Endodermal cell (in vitro differentiated cells): ENCODE results near the gene FBXO21. TPM values are rescaled to one million over a fixed set of nuclear protein-coding genes. Genes with fewer than 3 reads are reported as not detected.
A peak's percentile ranks its signal among the peaks of the same experiment; 100 is the strongest.

Experiments
- DNase-seq: peaks from one replicate; pipeline ENCODE4 v3.0.0-alpha.2; 2017
- H3K27ac ChIP-seq: 2 replicates; pipeline ENCODE4 v1.5.1; 2013; ENCODE audit warnings: mild to moderate bottlenecking, low read depth, low read length, moderate library complexity
- H3K27me3 ChIP-seq: 2 replicates; pipeline ENCODE4 v1.6.1; 2013; ENCODE audit warnings: mild to moderate bottlenecking, low read length, moderate library complexity; ENCODE audit not compliant: insufficient read depth, control insufficient read depth, poor library complexity, severe bottlenecking
- H3K36me3 ChIP-seq: 2 replicates; pipeline ENCODE4 v1.7.0; 2013; ENCODE audit warnings: mild to moderate bottlenecking, low read length, moderate library complexity; ENCODE audit not compliant: control insufficient read depth, insufficient read depth
- H3K4me1 ChIP-seq: one replicate; pipeline ENCODE4 v1.7.0; 2013; ENCODE audit warnings: low read length; ENCODE audit not compliant: control insufficient read depth, insufficient read depth
- H3K4me3 ChIP-seq: 2 replicates; pipeline ENCODE4 v1.5.1; 2013; ENCODE audit warnings: mild to moderate bottlenecking, low read length, moderate library complexity
- H3K9ac ChIP-seq: 2 replicates; pipeline ENCODE4 v1.6.1; 2013; ENCODE audit warnings: mild to moderate bottlenecking, low read length, moderate library complexity; ENCODE audit not compliant: poor library complexity, severe bottlenecking; ENCODE audit errors: extremely low read depth
- H3K9me3 ChIP-seq: 2 replicates; pipeline ENCODE4 v1.6.1; 2013; ENCODE audit warnings: mild to moderate bottlenecking, low read length, moderate library complexity; ENCODE audit not compliant: control insufficient read depth
- H3K27ac Mint-ChIP-seq: 2 replicates; pipeline ENCODE4 v1.8.0; 2020; ENCODE audit warnings: mixed read lengths
- H3K27me3 Mint-ChIP-seq: 2 replicates; pipeline ENCODE4 v1.8.0; 2021; ENCODE audit warnings: mild to moderate bottlenecking, mixed read lengths; ENCODE audit not compliant: insufficient read depth
- H3K36me3 Mint-ChIP-seq: 2 replicates; pipeline ENCODE4 v1.8.0; 2020; ENCODE audit warnings: low read depth, mixed read lengths
- H3K4me1 Mint-ChIP-seq: 2 replicates; pipeline ENCODE4 v1.8.0; 2020; ENCODE audit warnings: mixed read lengths
- H3K4me3 Mint-ChIP-seq: 2 replicates; pipeline ENCODE4 v1.8.0; 2020; ENCODE audit warnings: mild to moderate bottlenecking, moderate library complexity, mixed read lengths
- H3K9me3 Mint-ChIP-seq: 2 replicates; pipeline ENCODE4 v1.8.0; 2020; ENCODE audit warnings: mild to moderate bottlenecking, mixed read lengths
- WGBS, 2 experiments: methylation state at CpG; one replicate each; pipeline versions ENCODE4 v1.1.5 to v1.1.7; 2013; ENCODE audit warnings: missing lambda C conversion rate in 2 of 2, mixed read lengths in 1 of 2; ENCODE audit not compliant: insufficient coverage in 1 of 2, insufficient read length in 1 of 2; 5-methylcytosine and 5-hydroxymethylcytosine counted together
- total RNA-seq, 2 donors: library from RNA; stranded (reverse); fragmentation: NEBNext Ultra II Directional in 1 of 2; extraction: Animal tissue kit (Norgen Biotek cat#: 25700) in 1 of 2; gene quantifications; 2 replicates in 1 of 2; 3 replicates in 1 of 2; pipeline ENCODE4 v1.2.1, GENCODE V29; 2021
- TF ChIP-seq, protein P1 (sequence below): fragments of 200-600 bp; sonication (generic); conservative IDR thresholded peaks from 2 replicates; pipeline ENCODE4 v1.5.0; 2021; ENCODE audit warnings: antibody characterized with exemption, mild to moderate bottlenecking

Gene FBXO21
- total RNA-seq, 2 donors from 2014 or later = 46.5 to 54.6 TPM

GRCh38 chr12:117161460-117162166, 28.7 kb downstream of the FBXO21 start:
- TF ChIP-seq, protein P1, sequence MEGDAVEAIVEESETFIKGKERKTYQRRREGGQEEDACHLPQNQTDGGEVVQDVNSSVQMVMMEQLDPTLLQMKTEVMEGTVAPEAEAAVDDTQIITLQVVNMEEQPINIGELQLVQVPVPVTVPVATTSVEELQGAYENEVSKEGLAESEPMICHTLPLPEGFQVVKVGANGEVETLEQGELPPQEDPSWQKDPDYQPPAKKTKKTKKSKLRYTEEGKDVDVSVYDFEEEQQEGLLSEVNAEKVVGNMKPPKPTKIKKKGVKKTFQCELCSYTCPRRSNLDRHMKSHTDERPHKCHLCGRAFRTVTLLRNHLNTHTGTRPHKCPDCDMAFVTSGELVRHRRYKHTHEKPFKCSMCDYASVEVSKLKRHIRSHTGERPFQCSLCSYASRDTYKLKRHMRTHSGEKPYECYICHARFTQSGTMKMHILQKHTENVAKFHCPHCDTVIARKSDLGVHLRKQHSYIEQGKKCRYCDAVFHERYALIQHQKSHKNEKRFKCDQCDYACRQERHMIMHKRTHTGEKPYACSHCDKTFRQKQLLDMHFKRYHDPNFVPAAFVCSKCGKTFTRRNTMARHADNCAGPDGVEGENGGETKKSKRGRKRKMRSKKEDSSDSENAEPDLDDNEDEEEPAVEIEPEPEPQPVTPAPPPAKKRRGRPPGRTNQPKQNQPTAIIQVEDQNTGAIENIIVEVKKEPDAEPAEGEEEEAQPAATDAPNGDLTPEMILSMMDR = no peak
- Histone ChIP-seq H3K9me3 (no peaks in the 10 kb centered on the region), H3K27ac (no peak overlapping the region), H3K27me3 (no peaks in the 10 kb centered on the region), H3K9ac (no peak overlapping the region), H3K4me3 (no peak overlapping the region), H3K4me1 (no peaks in the 10 kb centered on the region), H3K36me3 (peaks cover 91% of the 10 kb centered on the region)
- DNase-seq = no peak
- no peaks in the 10 kb centered on the region for H3K9me3 Mint-ChIP-seq
- H3K4me1 Mint-ChIP-seq = no peaks in the 10 kb centered on the region
- 89% methylated on average over 6 to 10 of the region's 10 CpGs for WGBS, 2 experiments
- H3K27me3 Mint-ChIP-seq = no peaks in the 10 kb centered on the region
- no peak overlapping the region for H3K4me3 Mint-ChIP-seq
- H3K36me3 Mint-ChIP-seq = peaks cover 88% of the 10 kb centered on the region
- peak overlapping the region; percentile 69 for H3K27ac Mint-ChIP-seq

DNA sequence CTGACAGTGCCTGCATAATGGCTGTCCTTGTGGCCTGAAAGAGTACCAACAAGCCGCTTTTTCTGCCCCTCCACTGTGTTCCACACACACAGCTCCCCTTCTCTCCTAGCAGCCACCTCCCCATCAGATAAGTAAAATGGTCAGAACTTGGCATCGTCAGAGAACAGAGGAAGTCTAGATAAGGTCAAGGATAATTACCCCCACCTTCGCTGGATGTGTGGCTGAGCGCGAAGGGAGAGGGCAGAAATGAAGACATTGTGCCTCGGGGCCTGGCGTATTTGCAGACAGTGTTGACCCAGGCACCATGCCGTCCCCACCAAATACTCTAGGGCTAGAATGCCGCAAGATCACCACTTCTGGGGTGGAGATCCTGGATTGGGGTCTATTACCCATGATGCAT, 30.6 kb downstream of the FBXO21 start:
- no peak for DNase-seq
- Mint-ChIP-seq H3K27ac (no peak overlapping the region), H3K27me3 (no peaks in the 10 kb centered on the region), H3K4me3 (no peak overlapping the region), H3K4me1 (no peaks in the 10 kb centered on the region), H3K36me3 (peaks cover 86% of the 10 kb centered on the region), H3K9me3 (no peaks in the 10 kb centered on the region)
- H3K4me3 ChIP-seq = no peak overlapping the region
- 91 to 100% methylated on average over 8 to 9 of the region's 9 CpGs for WGBS, 2 experiments
- no peak overlapping the region for H3K27ac ChIP-seq
- H3K27me3 ChIP-seq = no peaks in the 10 kb centered on the region
- TF ChIP-seq, protein P1 = no peak
- H3K9ac ChIP-seq = no peak overlapping the region
- H3K9me3 ChIP-seq = no peaks in the 10 kb centered on the region
- H3K36me3 ChIP-seq = peaks cover 90% of the 10 kb centered on the region
- no peaks in the 10 kb centered on the region for H3K4me1 ChIP-seq

DNA sequence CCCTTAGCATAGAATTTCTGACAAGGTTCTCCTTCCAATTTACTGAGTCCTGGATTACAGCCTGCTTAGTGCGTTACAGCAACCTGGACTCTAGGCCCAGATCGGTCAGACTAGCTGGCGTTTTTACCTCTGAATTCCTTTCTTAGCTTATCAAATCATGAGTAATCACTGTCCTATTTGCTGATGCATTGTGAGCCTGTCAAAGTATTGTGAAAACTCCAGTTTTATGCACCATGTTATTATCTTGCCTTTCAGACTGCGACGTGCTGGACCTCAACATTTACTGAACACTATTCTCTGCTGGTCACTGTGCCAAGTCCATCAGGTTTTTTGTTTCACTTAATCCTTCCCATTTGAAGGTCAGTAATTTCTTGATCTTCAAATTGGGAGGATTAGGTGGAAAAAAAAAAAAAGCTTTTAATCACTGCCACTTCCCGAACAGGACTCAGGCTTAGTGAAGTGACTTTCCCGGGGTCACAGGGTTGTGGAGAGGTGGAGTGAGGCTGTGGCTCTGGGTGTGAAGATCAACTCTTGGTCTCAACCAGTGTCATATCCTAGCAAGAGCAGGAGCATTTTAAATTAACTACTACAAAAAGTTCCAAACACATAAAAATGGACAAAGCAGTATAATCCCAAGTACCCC, 31.2 kb downstream of the FBXO21 start:
- no peaks in the 10 kb centered on the region for H3K27me3 Mint-ChIP-seq
- H3K27ac Mint-ChIP-seq = no peak overlapping the region
- no peak overlapping the region for H3K27ac ChIP-seq
- no peak for DNase-seq
- no peak overlapping the region for H3K4me3 Mint-ChIP-seq
- H3K4me1 Mint-ChIP-seq = no peaks in the 10 kb centered on the region
- H3K4me1 ChIP-seq = no peaks in the 10 kb centered on the region
- no peaks in the 10 kb centered on the region for H3K9me3 Mint-ChIP-seq
- TF ChIP-seq, protein P1 = no peak
- no peaks in the 10 kb centered on the region for H3K9me3 ChIP-seq
- no peak overlapping the region for H3K4me3 ChIP-seq
- no peak overlapping the region for H3K9ac ChIP-seq
- H3K36me3 ChIP-seq = peaks cover 90% of the 10 kb centered on the region
- peaks cover 85% of the 10 kb centered on the region for H3K36me3 Mint-ChIP-seq
- WGBS, 2 experiments = 82 to 88% methylated on average over 5 to 7 of the region's 7 CpGs
- H3K27me3 ChIP-seq = no peaks in the 10 kb centered on the region
